ENCODE data around the gene ROCK2. TPM values are rescaled to one million over a fixed set of nuclear protein-coding genes. Genes with fewer than 3 reads are reported as not detected.

The ROCK2 gene
- total RNA-seq, 1 donor from 2014 or later, result 54.3 TPM

- no peak for DNase-seq
- intact Hi-C loops (cut with DNase I), result no loop called here
These were observed 36.5 kb downstream of the ROCK2 start for GRCh38 chr2:11307764-11308415.

DNA sequence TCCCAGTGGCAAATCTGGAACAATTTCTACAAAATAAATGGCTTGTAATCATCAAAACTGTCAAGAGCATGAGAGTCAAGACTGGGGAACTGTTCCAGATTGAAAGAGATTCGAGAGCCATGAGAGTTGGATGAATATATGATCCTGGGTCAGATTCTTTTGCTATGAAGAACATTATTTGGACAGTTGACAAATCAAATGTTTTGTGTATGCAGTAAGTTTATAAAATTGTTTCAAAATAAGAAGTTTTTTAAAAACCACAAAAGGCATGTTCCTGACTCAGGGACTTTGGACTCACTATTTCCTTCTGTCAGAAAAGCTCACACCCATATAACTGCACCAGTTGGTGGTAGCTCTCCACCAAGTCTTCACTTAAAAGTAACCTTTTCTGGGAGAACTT is 38.5 kb downstream of the ROCK2 start:
- intact Hi-C loops (cut with DNase I), result no loop called here
- DNase-seq, result no peak
- H3K27me3 ChIP-seq (ENCODE audit: low read depth), result no peaks in the 10 kb centered on the region
- H3K27ac ChIP-seq, result no peak overlapping the region
- ATAC-seq, result peak in 1 of 2 donors; percentile 32
- no peaks in the 10 kb centered on the region for H3K9me3 ChIP-seq
- no peaks in the 10 kb centered on the region for H3K36me3 ChIP-seq
- H3K4me3 ChIP-seq, result no peak overlapping the region
- peaks cover 30% of the 10 kb centered on the region for H3K4me1 ChIP-seq
- TF ChIP-seq, protein P1, sequence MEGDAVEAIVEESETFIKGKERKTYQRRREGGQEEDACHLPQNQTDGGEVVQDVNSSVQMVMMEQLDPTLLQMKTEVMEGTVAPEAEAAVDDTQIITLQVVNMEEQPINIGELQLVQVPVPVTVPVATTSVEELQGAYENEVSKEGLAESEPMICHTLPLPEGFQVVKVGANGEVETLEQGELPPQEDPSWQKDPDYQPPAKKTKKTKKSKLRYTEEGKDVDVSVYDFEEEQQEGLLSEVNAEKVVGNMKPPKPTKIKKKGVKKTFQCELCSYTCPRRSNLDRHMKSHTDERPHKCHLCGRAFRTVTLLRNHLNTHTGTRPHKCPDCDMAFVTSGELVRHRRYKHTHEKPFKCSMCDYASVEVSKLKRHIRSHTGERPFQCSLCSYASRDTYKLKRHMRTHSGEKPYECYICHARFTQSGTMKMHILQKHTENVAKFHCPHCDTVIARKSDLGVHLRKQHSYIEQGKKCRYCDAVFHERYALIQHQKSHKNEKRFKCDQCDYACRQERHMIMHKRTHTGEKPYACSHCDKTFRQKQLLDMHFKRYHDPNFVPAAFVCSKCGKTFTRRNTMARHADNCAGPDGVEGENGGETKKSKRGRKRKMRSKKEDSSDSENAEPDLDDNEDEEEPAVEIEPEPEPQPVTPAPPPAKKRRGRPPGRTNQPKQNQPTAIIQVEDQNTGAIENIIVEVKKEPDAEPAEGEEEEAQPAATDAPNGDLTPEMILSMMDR (IDR thresholded peaks at IDR 0.05), result no peak

More at GRCh38 chr2:11307764-11308415, 36.5 kb downstream of the ROCK2 start:
- no peaks in the 10 kb centered on the region for H3K9me3 ChIP-seq
- TF ChIP-seq, protein P1 (IDR thresholded peaks at IDR 0.05), result no peak
- no peaks in the 10 kb centered on the region for H3K36me3 ChIP-seq
- H3K27me3 ChIP-seq (ENCODE audit: low read depth), result no peaks in the 10 kb centered on the region
- H3K4me1 ChIP-seq, result peaks cover 30% of the 10 kb centered on the region
- no peak overlapping the region for H3K27ac ChIP-seq
- no peak for ATAC-seq
- H3K4me3 ChIP-seq, result no peak overlapping the region

DNA sequence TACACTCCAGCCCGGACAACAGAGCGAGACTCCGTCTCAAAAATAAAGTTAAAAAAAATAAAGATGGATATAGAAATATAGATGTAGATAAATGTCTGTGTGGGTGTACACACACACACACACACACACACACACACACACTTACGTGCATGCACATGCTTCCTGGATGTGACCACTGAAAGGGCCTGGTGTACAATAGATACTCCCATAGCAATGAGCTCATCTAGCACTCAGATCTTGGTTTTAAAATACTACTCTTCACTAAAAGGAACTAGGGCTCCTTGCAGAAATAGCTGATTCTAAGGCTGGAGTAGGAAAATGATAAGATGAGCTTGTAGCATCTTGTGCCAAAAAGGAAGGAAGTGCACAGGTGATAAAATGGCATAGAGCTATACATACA is 39.1 kb downstream of the ROCK2 start:
- no peak for ATAC-seq
- TF ChIP-seq, protein P1 (IDR thresholded peaks at IDR 0.05), result no peak
- intact Hi-C loops (cut with DNase I), result no loop called here
- Histone ChIP-seq H3K9me3 (no peaks in the 10 kb centered on the region), H3K36me3 (no peaks in the 10 kb centered on the region), H3K27ac (no peak overlapping the region), H3K4me3 (no peak overlapping the region), H3K27me3 (ENCODE audit: low read depth) (no peaks in the 10 kb centered on the region), H3K4me1 (peaks cover 26% of the 10 kb centered on the region)
- no peak for DNase-seq

- no peak overlapping the region for H3K4me3 ChIP-seq
- DNase-seq (no peak), ATAC-seq (no peak)
- no peak overlapping the region for H3K27ac ChIP-seq
- no peaks in the 10 kb centered on the region for H3K9me3 ChIP-seq
- TF ChIP-seq, protein P1 (IDR thresholded peaks at IDR 0.05), result no peak
- H3K4me1 ChIP-seq, result peaks cover 18% of the 10 kb centered on the region
- H3K36me3 ChIP-seq, result no peaks in the 10 kb centered on the region
- intact Hi-C loops (cut with DNase I), result no loop called here
- no peaks in the 10 kb centered on the region for H3K27me3 ChIP-seq (ENCODE audit: low read depth)
These were observed 40.0 kb downstream of the ROCK2 start for GRCh38 chr2:11304476-11304875.

DNA sequence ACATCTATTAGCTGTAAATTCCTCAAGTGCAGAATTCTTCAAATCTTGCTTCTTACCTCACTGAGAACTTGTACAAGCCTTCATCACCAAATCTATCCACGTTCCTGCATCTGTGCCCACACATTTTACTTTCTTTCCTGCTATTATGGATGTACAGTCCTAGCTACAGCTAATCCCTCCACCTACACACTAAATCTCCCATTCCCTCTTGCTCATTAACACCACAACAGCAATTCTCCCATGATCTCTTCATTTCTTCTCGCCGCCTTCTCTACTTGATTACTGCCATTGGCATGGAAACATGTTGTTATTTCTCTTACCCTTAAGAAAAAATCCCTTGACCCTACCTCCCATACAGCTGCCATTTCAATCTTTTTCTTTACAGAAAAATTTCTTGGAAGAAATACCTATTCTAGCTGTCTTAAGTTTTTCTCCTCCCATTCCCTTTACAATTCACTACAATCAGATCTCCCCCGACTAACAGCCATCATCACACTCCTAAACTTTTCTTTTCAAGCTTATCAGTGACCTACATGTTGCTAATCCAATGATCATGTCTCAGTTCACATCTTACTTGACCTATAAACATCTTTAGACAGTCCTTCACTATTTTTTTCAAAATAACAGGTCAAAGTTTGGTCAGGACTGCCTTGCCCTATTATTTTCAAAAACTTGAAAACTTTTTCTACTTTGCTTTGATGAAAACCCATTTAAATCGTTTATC is 41.0 kb downstream of the ROCK2 start:
- DNase-seq, result no peak
- H3K9me3 ChIP-seq, result no peaks in the 10 kb centered on the region
- H3K36me3 ChIP-seq, result no peaks in the 10 kb centered on the region
- intact Hi-C loops (cut with DNase I), result no loop called here
- H3K4me1 ChIP-seq, result peaks cover 17% of the 10 kb centered on the region
- no peak overlapping the region for H3K4me3 ChIP-seq
- H3K27ac ChIP-seq, result no peak overlapping the region
- TF ChIP-seq, protein P1 (IDR thresholded peaks at IDR 0.05), result no peak
- H3K27me3 ChIP-seq (ENCODE audit: low read depth), result no peaks in the 10 kb centered on the region
- ATAC-seq, result no peak

Data from lower lobe of right lung (tissue), 2 donors.